GM12878 (cell line): ENCODE measurements around the gene FOXD4.
"Not testable (repeated sequence)": the region's sequence is repeated elsewhere in the genome, so short reads cannot be mapped to it uniquely, and the experiment has no call there.

ENCODE experiments used
- CEBPB ChIP-seq, 2 experiments: fragments of 150-350 bp in 1 of 2; IDR thresholded peaks; 2 replicates each; pipeline ENCODE4 v1.6.1; 2012 to 2014; ENCODE audit warnings: low read depth in 2 of 2, low read length in 2 of 2, borderline replicate concordance in 1 of 2, inconsistent platforms in 1 of 2
- CREB1 ChIP-seq: IDR thresholded peaks from 2 replicates; pipeline ENCODE4 v1.6.1; 2012; ENCODE audit warnings: low read depth, mild to moderate bottlenecking, inconsistent platforms
- NR2F1 ChIP-seq: fragments of 450-650 bp; conservative IDR thresholded peaks from 2 replicates; pipeline ENCODE4 v1.6.1; 2017; ENCODE audit warnings: mild to moderate bottlenecking
- ZSCAN29 ChIP-seq: fragments of 450-650 bp; IDR thresholded peaks from 2 replicates; pipeline ENCODE4 v1.6.1; 2017; ENCODE audit warnings: mild to moderate bottlenecking, moderate library complexity
- ZZZ3 ChIP-seq: IDR thresholded peaks from 2 replicates; pipeline ENCODE4 v1.6.1; 2011; ENCODE audit warnings: low read depth; ENCODE audit not compliant: control insufficient read depth, insufficient read length

- TF ChIP-seq NR2F1; CREB1; ZSCAN29; ZZZ3; CEBPB (IDR thresholded peaks at IDR 0.05; ENCODE audit: borderline replicate concordance in 1 of 2, low read depth in 2 of 2, low read length in 2 of 2): not testable (repeated sequence)
These were observed 35.1 kb downstream of the FOXD4 start for GRCh38 chr9:82932-83689.
